Muscle layer of colon (tissue), 2 donors: ENCODE measurements around the gene ARSH.
"Not testable (repeated sequence)": the region's sequence is repeated elsewhere in the genome, so short reads cannot be mapped to it uniquely, and the experiment has no call there.

ENCODE experiments used
- H3K27ac ChIP-seq: one replicate; pipeline ENCODE4 v1.7.0; 2013; ENCODE audit warnings: low read depth, mild to moderate bottlenecking, low read length, moderate library complexity
- H3K27me3 ChIP-seq, 2 donors: one replicate each; pipeline ENCODE4 v1.7.0; 2013; ENCODE audit warnings: low read length in 2 of 2, mild to moderate bottlenecking in 2 of 2; ENCODE audit not compliant: insufficient read depth in 2 of 2, control insufficient read depth in 1 of 2
- H3K36me3 ChIP-seq: one replicate; pipeline ENCODE4 v1.7.0; 2013; ENCODE audit warnings: mild to moderate bottlenecking, low read length; ENCODE audit not compliant: insufficient read depth
- H3K4me1 ChIP-seq: one replicate; pipeline ENCODE4 v1.7.0; 2013; ENCODE audit warnings: mild to moderate bottlenecking, low read length; ENCODE audit not compliant: insufficient read depth
- H3K4me3 ChIP-seq, 2 donors: one replicate each; pipeline ENCODE4 v1.7.0; 2013; ENCODE audit warnings: low read length in 2 of 2, low read depth in 1 of 2, mild to moderate bottlenecking in 1 of 2, moderate library complexity in 1 of 2
- H3K9ac ChIP-seq: one replicate; pipeline ENCODE4 v1.7.0; 2013; ENCODE audit warnings: low read length
- H3K9me3 ChIP-seq: one replicate; pipeline ENCODE4 v1.7.0; 2013; ENCODE audit warnings: mild to moderate bottlenecking, low read length
- donor health status: abdominal sarcoma.
- donor health status: Adenocarcinoma of cecum.

Gene ARSH

GRCh38 chrX:3044196-3044595 lies 37.9 kb downstream of the ARSH start:
- no peak overlapping the region for H3K9ac ChIP-seq
- no peak overlapping the region for H3K4me3 ChIP-seq
- H3K9me3 ChIP-seq, result no peaks in the 10 kb centered on the region
- no peaks in the 10 kb centered on the region for H3K4me1 ChIP-seq
- H3K36me3 ChIP-seq, result no peaks in the 10 kb centered on the region
- no peak overlapping the region for H3K27ac ChIP-seq
- no peaks in the 10 kb centered on the region for H3K27me3 ChIP-seq

GRCh38 chrX:3044671-3045070 lies 38.3 kb downstream of the ARSH start:
- Histone ChIP-seq H3K27ac (no peak overlapping the region), H3K4me3 (no peak overlapping the region), H3K4me1 (no peaks in the 10 kb centered on the region), H3K9ac (no peak overlapping the region), H3K9me3 (no peaks in the 10 kb centered on the region), H3K36me3 (no peaks in the 10 kb centered on the region), H3K27me3 (no peaks in the 10 kb centered on the region)

GRCh38 chrX:3046253-3047240 lies 40.2 kb downstream of the ARSH start:
- H3K4me3 ChIP-seq, result no peak overlapping the region
- no peaks in the 10 kb centered on the region for H3K27me3 ChIP-seq
- no peaks in the 10 kb centered on the region for H3K9me3 ChIP-seq
- no peaks in the 10 kb centered on the region for H3K4me1 ChIP-seq
- no peaks in the 10 kb centered on the region for H3K36me3 ChIP-seq
- H3K9ac ChIP-seq, result no peak overlapping the region
- H3K27ac ChIP-seq, result no peak overlapping the region

GRCh38 chrX:3050523-3051175 lies 44.3 kb downstream of the ARSH start:
- not testable (repeated sequence) for H3K9ac ChIP-seq, H3K9me3 ChIP-seq, H3K36me3 ChIP-seq, H3K4me3 ChIP-seq, H3K27me3 ChIP-seq, H3K27ac ChIP-seq, H3K4me1 ChIP-seq

GRCh38 chrX:3052860-3053259 lies 46.5 kb downstream of the ARSH start:
- Histone ChIP-seq H3K9ac (no peak overlapping the region), H3K4me3 (no peak overlapping the region), H3K9me3 (no peaks in the 10 kb centered on the region), H3K27ac (no peak overlapping the region), H3K4me1 (no peaks in the 10 kb centered on the region), H3K36me3 (no peaks in the 10 kb centered on the region), H3K27me3 (no peaks in the 10 kb centered on the region)

GRCh38 chrX:3066555-3066954 lies 60.2 kb downstream of the ARSH start:
- no peak overlapping the region for H3K4me3 ChIP-seq
- H3K36me3 ChIP-seq, result no peaks in the 10 kb centered on the region
- H3K4me1 ChIP-seq, result no peaks in the 10 kb centered on the region
- H3K27ac ChIP-seq, result no peak overlapping the region
- H3K27me3 ChIP-seq, result no peaks in the 10 kb centered on the region
- H3K9ac ChIP-seq, result no peak overlapping the region
- H3K9me3 ChIP-seq, result no peaks in the 10 kb centered on the region

GRCh38 chrX:3075959-3076358 lies 69.6 kb downstream of the ARSH start:
- Histone ChIP-seq H3K9ac (no peak overlapping the region), H3K4me1 (no peaks in the 10 kb centered on the region), H3K27me3 (no peaks in the 10 kb centered on the region), H3K36me3 (no peaks in the 10 kb centered on the region), H3K27ac (no peak overlapping the region), H3K9me3 (no peaks in the 10 kb centered on the region), H3K4me3 (no peak overlapping the region)

GRCh38 chrX:3076416-3076991 lies 70.2 kb downstream of the ARSH start:
- H3K4me1 ChIP-seq, result no peaks in the 10 kb centered on the region
- no peak overlapping the region for H3K4me3 ChIP-seq
- H3K9me3 ChIP-seq, result no peaks in the 10 kb centered on the region
- no peaks in the 10 kb centered on the region for H3K36me3 ChIP-seq
- H3K9ac ChIP-seq, result no peak overlapping the region
- H3K27me3 ChIP-seq, result no peaks in the 10 kb centered on the region
- H3K27ac ChIP-seq, result no peak overlapping the region
